H9 (cell line): ENCODE data around the gene PGR. TPM values are rescaled to one million over a fixed set of nuclear protein-coding genes. Genes with fewer than 3 reads are reported as not detected.

Experiments used
- DNase-seq: peaks from one replicate; pipeline ENCODE4 v3.0.0-alpha.2; 2017
- H2AFZ ChIP-seq: one replicate; pipeline ENCODE4 v1.6.1; 2013; ENCODE audit warnings: mild to moderate bottlenecking, low read length, control low read depth, moderate library complexity
- H2AK5ac ChIP-seq: 2 replicates; pipeline ENCODE4 v1.6.1; 2013; ENCODE audit warnings: low read length, control low read depth, mixed read lengths; ENCODE audit not compliant: insufficient read length
- H2BK120ac ChIP-seq: one replicate; pipeline ENCODE4 v1.6.1; 2013; ENCODE audit warnings: low read depth, mild to moderate bottlenecking, low read length, control low read depth, inconsistent platforms; ENCODE audit not compliant: poor library complexity, severe bottlenecking
- H2BK12ac ChIP-seq: 2 replicates; pipeline ENCODE4 v1.6.1; 2013; ENCODE audit warnings: low read length, control low read depth, mixed read lengths, low read depth; ENCODE audit not compliant: insufficient read length
- H2BK15ac ChIP-seq: 2 replicates; pipeline ENCODE4 v1.6.1; 2013; ENCODE audit warnings: low read depth, low read length, control low read depth
- H2BK20ac ChIP-seq: one replicate; pipeline ENCODE4 v1.6.1; 2013; ENCODE audit warnings: low read depth, mild to moderate bottlenecking, low read length, control low read depth, inconsistent platforms; ENCODE audit not compliant: poor library complexity, severe bottlenecking
- H2BK5ac ChIP-seq: 2 replicates; pipeline ENCODE4 v1.6.1; 2013; ENCODE audit warnings: low read length, control low read depth, mixed read lengths; ENCODE audit not compliant: insufficient read length
- H3K14ac ChIP-seq: 2 replicates; pipeline ENCODE4 v1.6.1; 2013; ENCODE audit warnings: low read length, control low read depth; ENCODE audit not compliant: insufficient read depth
- H3K18ac ChIP-seq: 2 replicates; pipeline ENCODE4 v1.6.1; 2013; ENCODE audit warnings: low read depth, mild to moderate bottlenecking, mixed read lengths, low read length, control low read depth; ENCODE audit not compliant: insufficient read length
- H3K23ac ChIP-seq: 2 replicates; pipeline ENCODE4 v1.6.1; 2013; ENCODE audit warnings: low read length, control low read depth, mixed read lengths, low read depth; ENCODE audit not compliant: insufficient read length
- H3K23me2 ChIP-seq: 2 replicates; pipeline ENCODE4 v1.6.1; 2013; ENCODE audit warnings: low read depth, mild to moderate bottlenecking, mixed read lengths, low read length, control low read depth; ENCODE audit not compliant: insufficient read length, poor library complexity, severe bottlenecking
- H3K27ac ChIP-seq: 2 replicates; pipeline ENCODE4 v1.5.1; 2013; ENCODE audit warnings: low read length, control low read depth, mixed read lengths, low read depth; ENCODE audit not compliant: insufficient read length
- H3K27me3 ChIP-seq: 2 replicates; pipeline ENCODE4 v1.6.1; 2013; ENCODE audit warnings: low read length, control low read depth, inconsistent platforms; ENCODE audit not compliant: insufficient read depth
- H3K4ac ChIP-seq: 2 replicates; pipeline ENCODE4 v1.6.1; 2013; ENCODE audit warnings: low read depth, mild to moderate bottlenecking, control low read depth, inconsistent platforms, low read length, moderate library complexity
- H3K4me1 ChIP-seq: 2 replicates; pipeline ENCODE4 v1.6.1; 2013; ENCODE audit warnings: low read length, control low read depth, inconsistent platforms; ENCODE audit not compliant: insufficient read depth
- H3K4me2 ChIP-seq: 2 replicates; pipeline ENCODE4 v1.6.1; 2013; ENCODE audit warnings: low read length, control low read depth, mixed read lengths; ENCODE audit not compliant: insufficient read length, insufficient read depth
- H3K56ac ChIP-seq: 2 replicates; pipeline ENCODE4 v1.6.1; 2013; ENCODE audit warnings: low read depth, mild to moderate bottlenecking, mixed read lengths, low read length, control low read depth; ENCODE audit not compliant: insufficient read length
- H3K79me1 ChIP-seq: 2 replicates; pipeline ENCODE4 v1.6.1; 2013; ENCODE audit warnings: low read depth, mild to moderate bottlenecking, moderate library complexity, low read length, control low read depth, inconsistent platforms; ENCODE audit not compliant: insufficient read depth, poor library complexity, severe bottlenecking
- H3K79me2 ChIP-seq: 2 replicates; pipeline ENCODE4 v1.6.1; 2013; ENCODE audit warnings: low read length, control low read depth, inconsistent platforms; ENCODE audit not compliant: insufficient read depth
- H3K9ac ChIP-seq: 2 replicates; pipeline ENCODE4 v1.6.1; 2013; ENCODE audit warnings: low read length, control low read depth, mixed read lengths; ENCODE audit not compliant: insufficient read length; ENCODE audit errors: extremely low read depth
- H3K9me3 ChIP-seq: one replicate; pipeline ENCODE4 v1.6.1; 2013; ENCODE audit warnings: low read depth, low read length, inconsistent platforms; ENCODE audit not compliant: control insufficient read depth
- H3T11ph ChIP-seq: one replicate; pipeline ENCODE4 v1.6.1; 2013; ENCODE audit warnings: mild to moderate bottlenecking, low read length, control low read depth, inconsistent platforms
- H4K20me1 ChIP-seq: one replicate; pipeline ENCODE4 v1.6.1; 2013; ENCODE audit not compliant: control insufficient read depth, insufficient read length, insufficient read depth
- H4K5ac ChIP-seq: 2 replicates; pipeline ENCODE4 v1.6.1; 2013; ENCODE audit warnings: low read depth, mild to moderate bottlenecking, mixed read lengths, low read length, control low read depth; ENCODE audit not compliant: insufficient read length
- H4K8ac ChIP-seq: replicated peaks from 2 replicates; pipeline ENCODE4 v1.6.1; 2013; ENCODE audit warnings: low read length, control low read depth, mixed read lengths, low read depth; ENCODE audit not compliant: insufficient read length
- H4K91ac ChIP-seq: 2 replicates; pipeline ENCODE4 v1.6.1; 2013; ENCODE audit warnings: low read depth, mild to moderate bottlenecking, moderate library complexity, mixed read lengths, low read length, control low read depth; ENCODE audit not compliant: insufficient read length
- H3K27ac Mint-ChIP-seq, 3 experiments: 2 replicates in 2 of 3; 3 replicates in 1 of 3; pipeline ENCODE4 v1.8.0; 2020 to 2021; ENCODE audit warnings: mixed read lengths in 3 of 3, mild to moderate bottlenecking in 1 of 3, moderate library complexity in 1 of 3
- H3K27me3 Mint-ChIP-seq: 2 replicates; pipeline ENCODE4 v1.8.0; 2021; ENCODE audit warnings: low read depth, mild to moderate bottlenecking, moderate library complexity, mixed read lengths
- H3K36me3 Mint-ChIP-seq, 3 experiments: 2 replicates in 2 of 3; 3 replicates in 1 of 3; pipeline ENCODE4 v1.8.0; 2020 to 2021; ENCODE audit warnings: low read depth in 3 of 3, mixed read lengths in 3 of 3; ENCODE audit not compliant: insufficient read depth in 1 of 3
- H3K4me1 Mint-ChIP-seq, 2 experiments: 2 replicates each; pipeline ENCODE4 v1.8.0; 2020; ENCODE audit warnings: mixed read lengths in 2 of 2
- H3K4me3 Mint-ChIP-seq, 2 experiments: 2 replicates in 1 of 2; 3 replicates in 1 of 2; pipeline ENCODE4 v1.8.0; 2020 to 2021; ENCODE audit warnings: mild to moderate bottlenecking in 2 of 2, mixed read lengths in 2 of 2, moderate library complexity in 1 of 2
- H3K9me3 Mint-ChIP-seq, 2 experiments: 2 replicates in 1 of 2; 3 replicates in 1 of 2; pipeline ENCODE4 v1.8.0; 2020; ENCODE audit warnings: mild to moderate bottlenecking in 2 of 2, mixed read lengths in 2 of 2, moderate library complexity in 1 of 2
- CTCF ChIP-seq: fragments of 200-600 bp; sonication (generic); conservative IDR thresholded peaks from 3 replicates; pipeline ENCODE4 v1.8.0; 2021; ENCODE audit warnings: antibody characterized with exemption, mild to moderate bottlenecking
- WGBS: extraction: QIAGEN DNeasy Blood & Tissue Kit; methylation state at CpG from one replicate; pipeline ENCODE4 v1.1.7; 2013; ENCODE audit warnings: missing lambda C conversion rate, low lambda C conversion rate, mixed read lengths; ENCODE audit not compliant: insufficient read length; ENCODE audit errors: extremely low coverage; 5-methylcytosine and 5-hydroxymethylcytosine counted together
- total RNA-seq: library from RNA; stranded (reverse); gene quantifications from 2 replicates; pipeline ENCODE4 v1.2.1, GENCODE V29; 2021

The PGR gene
- total RNA-seq, 1 experiment from 2014 or later, result 0.02 TPM

GRCh38 chr11:101045415-101045814 is 84.2 kb downstream of the PGR start:
- no peaks in the 10 kb centered on the region for H3K79me2 ChIP-seq
- Mint-ChIP-seq H3K27ac (no peak overlapping the region), H3K36me3 (no peaks in the 10 kb centered on the region), H3K4me3 (no peak overlapping the region), H3K27me3 (no peaks in the 10 kb centered on the region), H3K4me1 (peaks cover 3 to 8% of the 10 kb centered on the region in 2 experiments; a peak in 3 of 4 replicates), H3K9me3 (no peaks in the 10 kb centered on the region)
- H3K27ac ChIP-seq, result no peak overlapping the region
- H3K9ac ChIP-seq, result no peak overlapping the region
- H2BK5ac ChIP-seq, result no peak overlapping the region
- no peak overlapping the region for H3K56ac ChIP-seq
- no peaks in the 10 kb centered on the region for H3K79me1 ChIP-seq
- H3T11ph ChIP-seq, result no peak overlapping the region
- H3K4me2 ChIP-seq, result no peak overlapping the region
- H3K23ac ChIP-seq, result no peak overlapping the region
- H3K18ac ChIP-seq, result no peak overlapping the region
- no peak overlapping the region for H3K4ac ChIP-seq
- DNase-seq, result no peak
- H3K14ac ChIP-seq, result no peak overlapping the region
- H3K23me2 ChIP-seq, result no peaks in the 10 kb centered on the region
- no peaks in the 10 kb centered on the region for H3K27me3 ChIP-seq
- no peak overlapping the region for H4K5ac ChIP-seq
- H3K4me1 ChIP-seq, result no peaks in the 10 kb centered on the region
- no peaks in the 10 kb centered on the region for H4K20me1 ChIP-seq
- H3K9me3 ChIP-seq, result no peaks in the 10 kb centered on the region
- no peak overlapping the region for H2BK120ac ChIP-seq
- WGBS, result no CpG with 5 or more reads among the region's 1 CpG
- no peak overlapping the region for H4K91ac ChIP-seq
- H2AK5ac ChIP-seq, result no peak overlapping the region
- TF ChIP-seq CTCF, result no peak
- no peak overlapping the region for H2BK20ac ChIP-seq
- no peak overlapping the region for H2BK15ac ChIP-seq
- no peak overlapping the region for H2AFZ ChIP-seq
- no peak overlapping the region for H4K8ac ChIP-seq
- H2BK12ac ChIP-seq, result no peak overlapping the region
